Prostate gland (tissue), 2 donors: ENCODE results near the gene DGKQ. TPM values are rescaled to one million over a fixed set of nuclear protein-coding genes. Genes with fewer than 3 reads are reported as not detected.

Experiments used
- DNase-seq: peaks from one replicate; pipeline ENCODE4 v3.0.0-alpha.2; 2019; ENCODE audit warnings: low spot score
- H3K27ac ChIP-seq, 2 donors: fragments of 200-600 bp; sonication (generic); 2 replicates each; pipeline ENCODE4 v1.5.1; 2017 to 2019
- H3K27me3 ChIP-seq: fragments of 200-600 bp; sonication (generic); replicated peaks from 2 replicates; pipeline ENCODE4 v1.5.1; 2019; ENCODE audit not compliant: insufficient read depth
- H3K36me3 ChIP-seq, 2 donors: fragments of 200-600 bp; sonication (generic); 1 replicate in 1 of 2; 2 replicates in 1 of 2; pipeline versions ENCODE4 v1.5.1 to v1.8.1; 2017 to 2019
- H3K4me1 ChIP-seq: fragments of 200-600 bp; sonication (generic); replicated peaks from 2 replicates; pipeline ENCODE4 v1.5.1; 2019
- H3K4me3 ChIP-seq, 2 donors: fragments of 200-600 bp; sonication (generic); 2 replicates each; pipeline ENCODE4 v1.5.1; 2017 to 2019
- H3K9me3 ChIP-seq: fragments of 200-600 bp; sonication (generic); 2 replicates; pipeline ENCODE4 v1.5.1; 2017
- CTCF ChIP-seq, 4 experiments: fragments of 200-600 bp in 2 of 4; fragments of 450-650 bp in 2 of 4; sonication (generic) in 2 of 4; IDR thresholded peaks; 1 replicate in 3 of 4; 2 replicates in 1 of 4; pipeline ENCODE4 v1.5.1; 2016 to 2019; ENCODE audit warnings: antibody characterized with exemption in 4 of 4, mild to moderate bottlenecking in 2 of 4, moderate library complexity in 2 of 4
- POLR2A ChIP-seq: fragments of 450-650 bp; IDR thresholded peaks from one replicate; pipeline ENCODE4 v1.6.1; 2016; ENCODE audit warnings: antibody characterized with exemption, mild to moderate bottlenecking
- POLR2AphosphoS5 ChIP-seq: sonication (generic); formaldehyde crosslinking; IDR thresholded peaks from one replicate; pipeline ENCODE4 v1.6.1; 2017; ENCODE audit warnings: antibody characterized with exemption
- WGBS: methylation state at CpG from one replicate; pipeline ENCODE4 v1.1.5; 2018; 5-methylcytosine and 5-hydroxymethylcytosine counted together
- intact Hi-C: fragments of 100-400 bp; cut with DNase I; formaldehyde crosslinking; loops from one replicate; pipeline ENCODE4 v1.14.2; 2022
- total RNA-seq, 2 donors: library from RNA; depleted of rRNA; stranded (reverse); fragments of >200 nt; gene quantifications; one replicate each; pipeline ENCODE4 v1.1.0, GENCODE V29; 2016

The DGKQ gene
- total RNA-seq, 2 donors from 2014 or later, result 10.4 to 17.1 TPM

DNA sequence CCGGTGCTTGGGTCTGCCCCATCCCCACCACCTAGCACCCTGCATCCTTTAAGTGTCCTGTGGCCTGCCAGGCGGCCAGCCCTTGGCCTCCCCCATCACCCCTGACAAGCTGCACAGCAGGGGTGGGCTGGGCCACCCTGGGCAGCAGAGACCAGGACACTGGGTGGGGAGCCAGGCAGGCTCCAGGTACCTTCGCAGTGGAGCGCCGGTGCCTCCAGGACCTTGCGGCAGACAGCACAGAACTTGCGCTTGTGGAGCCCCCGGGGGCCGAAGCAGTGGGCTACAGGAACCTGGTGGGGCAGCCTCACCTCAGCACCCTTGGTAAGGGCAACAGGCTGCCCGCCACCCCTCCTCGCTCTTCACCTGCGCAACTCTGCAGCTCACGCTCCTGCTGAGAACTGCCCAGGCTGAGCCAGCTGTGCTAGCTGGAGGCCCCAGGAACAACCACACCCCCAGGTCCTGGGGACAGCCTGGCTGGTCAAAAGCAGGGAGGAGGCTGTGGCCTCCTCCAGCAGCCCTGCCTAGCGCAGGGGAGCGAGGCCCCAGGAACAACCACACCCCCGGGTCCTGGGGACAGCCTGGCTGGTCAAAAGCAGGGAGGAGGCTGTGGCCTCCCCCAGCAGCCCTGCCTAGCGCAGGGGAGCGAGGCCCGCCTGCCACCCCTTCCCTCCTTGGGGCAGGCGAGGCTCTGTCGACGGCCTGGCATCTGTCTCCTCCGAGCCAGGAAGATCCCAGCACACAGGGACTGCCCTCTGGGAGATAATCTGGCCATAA lies 4.6 kb downstream of the DGKQ start:
- intact Hi-C loops, result no loop called here
- no peak for DNase-seq
- H3K27me3 ChIP-seq, result no peaks in the 10 kb centered on the region
- peaks cover 11% of the 10 kb centered on the region for H3K4me1 ChIP-seq
- TF ChIP-seq POLR2A (no peak), POLR2AphosphoS5 (no peak), CTCF (IDR thresholded peaks at IDR 0.05) (no peak)
- H3K36me3 ChIP-seq, result peaks cover 0 to 4% of the 10 kb centered on the region in 2 donors
- no peaks in the 10 kb centered on the region for H3K9me3 ChIP-seq
- no peak overlapping the region for H3K4me3 ChIP-seq
- WGBS, result 88% methylated on average over 23 of the region's 23 CpGs
- no peak overlapping the region for H3K27ac ChIP-seq

DNA sequence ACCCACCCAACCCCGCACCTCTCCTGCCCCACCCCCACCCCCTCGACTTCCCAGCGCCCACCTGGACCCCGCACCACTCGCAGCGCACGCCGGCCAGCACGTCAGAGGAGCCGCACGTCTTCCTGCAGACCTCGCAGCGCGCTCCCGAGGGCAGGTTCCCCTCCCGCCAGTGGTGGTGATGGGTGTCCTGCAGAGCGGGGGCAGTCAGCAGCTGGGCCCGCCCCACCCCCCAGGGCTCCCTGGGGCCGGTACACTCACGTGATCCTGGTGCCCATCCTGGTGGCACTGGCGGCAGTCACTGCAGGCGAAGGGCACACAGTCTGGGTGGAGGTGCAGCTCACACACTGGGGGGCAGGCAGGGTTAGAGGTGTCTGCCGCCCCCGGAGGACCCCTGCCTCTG lies 5.1 kb downstream of the DGKQ start:
- Histone ChIP-seq H3K9me3 (no peaks in the 10 kb centered on the region), H3K4me1 (peaks cover 11% of the 10 kb centered on the region), H3K4me3 (peak overlapping the region in 1 of 2 donors; percentile 8), H3K27ac (no peak overlapping the region), H3K36me3 (peaks cover 0 to 4% of the 10 kb centered on the region in 2 donors), H3K27me3 (no peaks in the 10 kb centered on the region)
- intact Hi-C loops, result no loop called here
- TF ChIP-seq CTCF (IDR thresholded peaks at IDR 0.05) (no peak), POLR2AphosphoS5 (no peak), POLR2A (no peak)
- DNase-seq, result no peak
- 34% methylated on average over 9 of the region's 24 CpGs for WGBS

GRCh38 chr4:967113-968104 lies 6.0 kb downstream of the DGKQ start:
- intact Hi-C loops, result no loop called here
- peak overlapping the region in 1 of 2 donors; percentile 8 for H3K4me3 ChIP-seq
- TF ChIP-seq POLR2A (no peak), CTCF (IDR thresholded peaks at IDR 0.05) (no peak), POLR2AphosphoS5 (no peak)
- no peaks in the 10 kb centered on the region for H3K9me3 ChIP-seq
- no peak for DNase-seq
- peaks cover 0 to 4% of the 10 kb centered on the region in 2 donors for H3K36me3 ChIP-seq
- peaks cover 7% of the 10 kb centered on the region for H3K4me1 ChIP-seq
- WGBS, result 44% methylated on average over 48 of the region's 76 CpGs
- no peak overlapping the region for H3K27ac ChIP-seq
- H3K27me3 ChIP-seq, result no peaks in the 10 kb centered on the region

GRCh38 chr4:966266-967112 lies 6.9 kb downstream of the DGKQ start:
- no peaks in the 10 kb centered on the region for H3K9me3 ChIP-seq
- no peaks in the 10 kb centered on the region for H3K4me1 ChIP-seq
- no peaks in the 10 kb centered on the region for H3K27me3 ChIP-seq
- no peak overlapping the region for H3K27ac ChIP-seq
- peaks cover 0 to 4% of the 10 kb centered on the region in 2 donors for H3K36me3 ChIP-seq
- TF ChIP-seq POLR2A, result no peak
- TF ChIP-seq CTCF (IDR thresholded peaks at IDR 0.05), result no peak
- no peak for TF ChIP-seq POLR2AphosphoS5
- DNase-seq, result no peak
- intact Hi-C loops, result no loop called here
- 89% methylated on average over 35 of the region's 48 CpGs for WGBS
- H3K4me3 ChIP-seq, result no peak overlapping the region
